K562 treated with DMSO at 1 percent for 4 hours (cell line): ENCODE results near the gene SETD1A. TPM values are rescaled to one million over a fixed set of nuclear protein-coding genes. Genes with fewer than 3 reads are reported as not detected.

ENCODE experiments used
- total RNA-seq: library from RNA; unstranded; fragments of 300-600 nt; gene quantifications from 2 replicates; pipeline ENCODE4 v1.2.3, GENCODE V29; 2022; ENCODE audit not compliant: insufficient read depth

SETD1A gene
- total RNA-seq, result 14.5 and 23.8 TPM in 2 replicates

GRCh38 chr16:30957456-30958174 lies at the start of gene SETD1A:
SETD1A (plus strand) TSS chr16:30957754; CDS start chr16:30958732, 978 bp downstream.

GRCh38 chr16:30923554-30924075 lies 33.9 kb upstream of the SETD1A start, which contains the start of gene FBXL19:
FBXL19 (plus strand) TSS chr16:30923572; CDS start chr16:30925755, 2,183 bp downstream.

GRCh38 chr16:30948667-30949649 lies 8.6 kb upstream of the SETD1A start, which contains the start of gene ORAI3:
ORAI3 (plus strand) TSS chr16:30949068; CDS start chr16:30949290, 222 bp downstream.

GRCh38 chr16:30984669-30985400 lies 27.3 kb downstream of the SETD1A start, which contains the start of gene HSD3B7:
HSD3B7 (plus strand) TSS chr16:30985207; CDS start chr16:30985659, 452 bp downstream.

GRCh38 chr16:31010585-31011325 lies 53.2 kb downstream of the SETD1A start, which contains the start of gene STX1B:
STX1B (minus strand) TSS chr16:31010638; CDS start chr16:31010396, 242 bp downstream.

GRCh38 chr16:31032736-31033708 lies 75.5 kb downstream of the SETD1A start, which contains the start of gene STX4:
STX4 (plus strand) TSS chr16:31033558; CDS start chr16:31033806, 248 bp downstream.

Other genes with a start within 250 kb of the SETD1A start
- 49.9 and 50.4 TPM in 2 replicates for gene PHKG2, start 209.3 kb upstream of the SETD1A start, total RNA-seq
- gene CFAP119, start 195.7 kb upstream of the SETD1A start, total RNA-seq, result 8.3 and 10.7 TPM in 2 replicates
- 59.0 and 76.4 TPM in 2 replicates for gene RNF40, start 195.4 kb upstream of the SETD1A start, total RNA-seq
- gene ZNF629, start 170.5 kb upstream of the SETD1A start, total RNA-seq, result 8.6 and 11.0 TPM in 2 replicates
- 23.3 and 23.5 TPM in 2 replicates for gene BCL7C, start 63.7 kb upstream of the SETD1A start, total RNA-seq
- 4.3 and 5.5 TPM in 2 replicates for gene CTF1, start 61.1 kb upstream of the SETD1A start, total RNA-seq
- 17.3 and 25.8 TPM in 2 replicates for gene FBXL19, start 34.2 kb upstream of the SETD1A start, total RNA-seq
- gene ORAI3, start 8.7 kb upstream of the SETD1A start, total RNA-seq, result 33.5 and 53.4 TPM in 2 replicates
- gene HSD3B7, start 27.5 kb downstream of the SETD1A start, total RNA-seq, result 44.6 and 47.9 TPM in 2 replicates
- 0.31 TPM in 1 of 2 replicates, not detected in the other for gene STX1B, start 52.9 kb downstream of the SETD1A start, total RNA-seq
- 44.1 and 45.2 TPM in 2 replicates for gene STX4, start 75.8 kb downstream of the SETD1A start, total RNA-seq
- gene ZNF668, start 116.5 kb downstream of the SETD1A start, total RNA-seq, result 13.4 and 15.6 TPM in 2 replicates
- 12.6 and 13.5 TPM in 2 replicates for gene ZNF646, start 116.7 kb downstream of the SETD1A start, total RNA-seq
- gene PRSS53, start 131.2 kb downstream of the SETD1A start, total RNA-seq, result 3.8 and 4.7 TPM in 2 replicates
- 148 and 159 TPM in 2 replicates for gene VKORC1, start 137.0 kb downstream of the SETD1A start, total RNA-seq
- gene BCKDK, start 150.6 kb downstream of the SETD1A start, total RNA-seq, result 41.2 and 58.7 TPM in 2 replicates
- 90.8 and 110 TPM in 2 replicates for gene KAT8, start 159.9 kb downstream of the SETD1A start, total RNA-seq
- 64.8 and 68.2 TPM in 2 replicates for gene PRSS8, start 178.0 kb downstream of the SETD1A start, total RNA-seq
- not detected in 2 replicates for gene PRSS36, start 192.3 kb downstream of the SETD1A start, total RNA-seq
- gene FUS, start 222.4 kb downstream of the SETD1A start, total RNA-seq, result 273 and 304 TPM in 2 replicates
- 47.8 and 60.3 TPM in 2 replicates for gene PYCARD, start 245.0 kb downstream of the SETD1A start, total RNA-seq